DMS53 treated with DMSO at 0.1 percent for 48 hours (cell line): ENCODE data around the gene KLK10.
A peak's percentile ranks its signal among the peaks of the same experiment; 100 is the strongest.

Source experiments
- DNase-seq: peaks from one replicate; lab custom pipeline; 2025; ENCODE audit not compliant: unreplicated experiment; lab: John Stamatoyannopoulos, UW

The KLK10 gene

GRCh38 chr19:51026554-51026831, 7.0 kb upstream of the KLK10 start, which contains the start of gene KLK11:
Gene KLK11, minus strand, starts transcription at chr19:51026616. Its CDS starts 985 bp downstream, at chr19:51025631.
- peak; percentile 83 for DNase-seq

- peak; percentile 42 for DNase-seq
These were observed 6.5 kb upstream of the KLK10 start for GRCh38 chr19:51025809-51026553.

- peak; percentile 42 for DNase-seq
These were observed 5.9 kb upstream of the KLK10 start for GRCh38 chr19:51025401-51025800.

- DNase-seq = peak; percentile 86
These were observed 5.4 kb upstream of the KLK10 start for GRCh38 chr19:51024924-51025323.

- no peak for DNase-seq
These were observed 4.4 kb upstream of the KLK10 start for GRCh38 chr19:51023946-51024345.

GRCh38 chr19:51022526-51022925, 3.0 kb upstream of the KLK10 start:
- no peak for DNase-seq

GRCh38 chr19:51020988-51021651, 1.6 kb upstream of the KLK10 start:
- DNase-seq = peak; percentile 85

- no peak for DNase-seq
These were observed 565 bp downstream of the KLK10 start for GRCh38 chr19:51018745-51019543.

GRCh38 chr19:51016798-51017683, 2.5 kb downstream of the KLK10 start:
- peak; percentile 60 for DNase-seq

- DNase-seq = no peak
These were observed 3.7 kb downstream of the KLK10 start for GRCh38 chr19:51015691-51016267.

- DNase-seq = no peak
These were observed 5.3 kb downstream of the KLK10 start for GRCh38 chr19:51014242-51014641.

- no peak for DNase-seq
These were observed 6.8 kb downstream of the KLK10 start for GRCh38 chr19:51012661-51013190.

- no peak for DNase-seq
These were observed 9.3 kb downstream of the KLK10 start for GRCh38 chr19:51010066-51010795.

GRCh38 chr19:51009061-51009891, 10.2 kb downstream of the KLK10 start:
- no peak for DNase-seq

GRCh38 chr19:51007488-51007887, 12.0 kb downstream of the KLK10 start:
- DNase-seq = no peak

GRCh38 chr19:51006406-51006805, 13.1 kb downstream of the KLK10 start:
- DNase-seq = no peak

GRCh38 chr19:51005248-51005647, 14.3 kb downstream of the KLK10 start:
- DNase-seq = no peak

- no peak for DNase-seq
These were observed 16.2 kb downstream of the KLK10 start for GRCh38 chr19:51003316-51003715.
